ENCODE measurements around the gene ASF1B.
"Not testable (repeated sequence)": the region's sequence is repeated elsewhere in the genome, so short reads cannot be mapped to it uniquely, and the experiment has no call there.

Gene ASF1B

GRCh38 chr19:14159059-14159458 lies 22.7 kb upstream of the ASF1B start:
- DNase-seq, result no peak

- no peak for DNase-seq
Observed at GRCh38 chr19:14158276-14159023, 22.1 kb upstream of the ASF1B start.

- DNase-seq, result no peak
Observed at GRCh38 chr19:14156971-14157717, 20.8 kb upstream of the ASF1B start.

GRCh38 chr19:14156122-14156521 lies 19.7 kb upstream of the ASF1B start:
- DNase-seq, result no peak

- DNase-seq, result no peak
Observed at GRCh38 chr19:14155371-14155770, 19.0 kb upstream of the ASF1B start.

GRCh38 chr19:14152713-14153112 lies 16.3 kb upstream of the ASF1B start:
- DNase-seq, result no peak

GRCh38 chr19:14150770-14151661 lies 14.6 kb upstream of the ASF1B start:
- no peak for DNase-seq

- DNase-seq, result no peak
Observed at GRCh38 chr19:14150041-14150769, 13.8 kb upstream of the ASF1B start.

- peak; percentile 43 for DNase-seq
Observed at GRCh38 chr19:14149509-14149994, 13.2 kb upstream of the ASF1B start.

- DNase-seq, result no peak
Observed at GRCh38 chr19:14148751-14149410, 12.5 kb upstream of the ASF1B start.

GRCh38 chr19:14147797-14148605 lies 11.6 kb upstream of the ASF1B start:
- peak; percentile 33 for DNase-seq

- DNase-seq, result no peak
Observed at GRCh38 chr19:14146789-14147216, 10.4 kb upstream of the ASF1B start.

- not testable (repeated sequence) for DNase-seq
Observed at GRCh38 chr19:14146169-14146568, 9.8 kb upstream of the ASF1B start.

- no peak for DNase-seq
Observed at GRCh38 chr19:14145381-14145780, 9.0 kb upstream of the ASF1B start.

GRCh38 chr19:14142262-14143190 lies 6.1 kb upstream of the ASF1B start:
- DNase-seq, result no peak

- no peak for DNase-seq
Observed at GRCh38 chr19:14141041-14141440, 4.7 kb upstream of the ASF1B start.

- DNase-seq, result no peak
Observed at GRCh38 chr19:14139944-14140343, 3.6 kb upstream of the ASF1B start.

- DNase-seq, result no peak
Observed at GRCh38 chr19:14138576-14139265, 2.3 kb upstream of the ASF1B start.

- no peak for DNase-seq
Observed at GRCh38 chr19:14135985-14136508, 342 bp downstream of the ASF1B start.
